ENCODE data around the gene RCAN1. TPM values are rescaled to one million over a fixed set of nuclear protein-coding genes. Genes with fewer than 3 reads are reported as not detected.

The RCAN1 gene
- total and polyA plus RNA-seq, 2 of the 13 experiments (the other 11 are each of a cell fraction or from before 2014, with no cell fraction given) = 9.4 to 34.1 TPM

DNA sequence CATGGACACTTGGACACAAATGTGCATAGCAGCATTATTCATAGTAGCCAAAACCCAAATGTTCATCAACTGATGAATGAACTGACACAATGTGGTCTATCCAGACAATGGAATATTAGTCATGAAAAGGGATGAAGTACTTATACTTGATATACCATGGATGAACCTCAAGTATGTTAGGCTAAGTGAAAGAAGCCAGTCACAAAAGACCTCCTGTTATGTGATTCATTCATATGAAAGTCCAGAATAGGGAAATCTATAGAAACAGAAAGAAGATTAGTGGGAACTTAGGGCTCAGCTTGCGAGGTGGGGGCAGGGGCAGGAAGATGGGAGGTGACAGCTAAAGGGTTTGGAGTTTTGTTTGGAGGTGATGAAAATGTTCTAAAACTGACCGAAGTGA is 110.3 kb downstream of the RCAN1 start:
- CTCF ChIA-PET (ENCODE audit: low intra/inter-chr PET ratio, low total read pairs) = no interaction called here
- in situ Hi-C loops (cut with HindIII; ENCODE audit: extremely low pct_ligation_motif_present, low pct_unique_long_range_greater_than_20kb) = no loop called here
- intact Hi-C loops (cut with micrococcal nuclease; ENCODE audit: unreplicated experiment) = no loop called here

GRCh38 chr21:34502480-34503106 is 112.3 kb downstream of the RCAN1 start:
- H3K4me1 ChIP-seq (ENCODE audit: insufficient read depth, low read length) = peaks cover 22% of the 10 kb centered on the region
- no peak overlapping the region for H3K4me3 ChIP-seq (replicated peaks in 1 of 3; ENCODE audit: insufficient read depth in 1 of 3, low read depth in 2 of 3, low read length in 3 of 3)
- no peaks in the 10 kb centered on the region; the same call in 1 of the 2 replicates for H3K9me3 ChIP-seq (ENCODE audit: low read length)
- 54% methylated on average over 3 of the region's 3 CpGs for WGBS (ENCODE audit: low lambda C conversion rate)
- CTCF ChIA-PET (ENCODE audit: low intra/inter-chr PET ratio, low total read pairs) = no interaction called here
- H4K20me1 ChIP-seq (ENCODE audit: insufficient read depth, low read length) = no peaks in the 10 kb centered on the region
- no peaks in the 10 kb centered on the region for H3K79me2 ChIP-seq (ENCODE audit: insufficient read depth, low read length)
- H3K4me2 ChIP-seq (ENCODE audit: low read depth, low read length) = no peak overlapping the region
- ATAC-seq = no peak
- H3K9ac ChIP-seq (ENCODE audit: insufficient read depth, low read depth, low read length) = no peak overlapping the region
- no peak overlapping the region for H3K27ac ChIP-seq (ENCODE audit: extremely low read length, insufficient read depth, low read length)
- BruUV-seq (replicated peaks) = no TSS peak
- no peak for DNase-seq (ENCODE audit: low spot score)
- no peak for FAIRE-seq
- POLR2A ChIA-PET = interaction anchor here (1.1 to 1.3 kb wide), 2 partner anchors 20 to 42 kb away, joined by 3 to 6 read pairs; no protein-coding TSS in a partner anchor
- no peaks in the 10 kb centered on the region for H3K36me3 ChIP-seq (replicated peaks in 1 of 2; ENCODE audit: control insufficient read depth in 1 of 2, insufficient read depth in 2 of 2, low read length in 2 of 2)
- TF ChIP-seq ZNF24 (IDR thresholded peaks at IDR 0.05) (no peak), NFRKB (IDR thresholded peaks at IDR 0.05) (no peak), ZNF382 (CRISPR knock-in tag; IDR thresholded peaks at IDR 0.05; ENCODE audit: borderline replicate concordance) (no peak), SRSF4 (IDR thresholded peaks at IDR 0.05; ENCODE audit: low read depth, low read length, poor library complexity, severe bottlenecking) (no peak)
- TF ChIP-seq, protein P1, sequence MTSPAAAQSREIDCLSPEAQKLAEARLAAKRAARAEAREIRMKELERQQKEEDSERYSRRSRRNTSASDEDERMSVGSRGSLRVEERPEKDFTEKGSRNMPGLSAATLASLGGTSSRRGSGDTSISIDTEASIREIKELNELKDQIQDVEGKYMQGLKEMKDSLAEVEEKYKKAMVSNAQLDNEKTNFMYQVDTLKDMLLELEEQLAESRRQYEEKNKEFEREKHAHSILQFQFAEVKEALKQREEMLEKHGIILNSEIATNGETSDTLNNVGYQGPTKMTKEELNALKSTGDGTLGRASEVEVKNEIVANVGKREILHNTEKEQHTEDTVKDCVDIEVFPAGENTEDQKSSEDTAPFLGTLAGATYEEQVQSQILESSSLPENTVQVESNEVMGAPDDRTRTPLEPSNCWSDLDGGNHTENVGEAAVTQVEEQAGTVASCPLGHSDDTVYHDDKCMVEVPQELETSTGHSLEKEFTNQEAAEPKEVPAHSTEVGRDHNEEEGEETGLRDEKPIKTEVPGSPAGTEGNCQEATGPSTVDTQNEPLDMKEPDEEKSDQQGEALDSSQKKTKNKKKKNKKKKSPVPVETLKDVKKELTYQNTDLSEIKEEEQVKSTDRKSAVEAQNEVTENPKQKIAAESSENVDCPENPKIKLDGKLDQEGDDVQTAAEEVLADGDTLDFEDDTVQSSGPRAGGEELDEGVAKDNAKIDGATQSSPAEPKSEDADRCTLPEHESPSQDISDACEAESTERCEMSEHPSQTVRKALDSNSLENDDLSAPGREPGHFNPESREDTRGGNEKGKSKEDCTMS (CRISPR knock-in tag; conservative IDR thresholded peaks at IDR 0.05) = no peak
- TF ChIP-seq, protein P2, sequence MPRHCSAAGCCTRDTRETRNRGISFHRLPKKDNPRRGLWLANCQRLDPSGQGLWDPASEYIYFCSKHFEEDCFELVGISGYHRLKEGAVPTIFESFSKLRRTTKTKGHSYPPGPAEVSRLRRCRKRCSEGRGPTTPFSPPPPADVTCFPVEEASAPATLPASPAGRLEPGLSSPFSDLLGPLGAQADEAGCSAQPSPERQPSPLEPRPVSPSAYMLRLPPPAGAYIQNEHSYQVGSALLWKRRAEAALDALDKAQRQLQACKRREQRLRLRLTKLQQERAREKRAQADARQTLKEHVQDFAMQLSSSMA (CRISPR knock-in tag; IDR thresholded peaks at IDR 0.05) = no peak
- no peak overlapping the region for H2AFZ ChIP-seq (ENCODE audit: low read length)
- in situ Hi-C loops (cut with HindIII; ENCODE audit: extremely low pct_ligation_motif_present, low pct_unique_long_range_greater_than_20kb) = no loop called here
- peaks cover 0 to 5% of the 10 kb centered on the region in 2 experiments; a peak in 1 of 5 replicates for H3K27me3 ChIP-seq (ENCODE audit: control insufficient read depth in 1 of 2, insufficient read depth in 2 of 2, low read length in 2 of 2)
- intact Hi-C loops (cut with micrococcal nuclease; ENCODE audit: unreplicated experiment) = no loop called here

More for the DNA sequence above, 110.3 kb downstream of the RCAN1 start:
- TF ChIP-seq ZC3H4 (CRISPR knock-in tag; IDR thresholded peaks at IDR 0.05; ENCODE audit: borderline replicate concordance) = no peak
- Histone ChIP-seq H3K4me1 (ENCODE audit: insufficient read depth, low read length) (peaks cover 22% of the 10 kb centered on the region), H3K27ac (ENCODE audit: extremely low read length, insufficient read depth, low read length) (no peak overlapping the region), H3K79me2 (ENCODE audit: insufficient read depth, low read length) (no peaks in the 10 kb centered on the region), H4K20me1 (ENCODE audit: insufficient read depth, low read length) (no peaks in the 10 kb centered on the region), H3K36me3 (replicated peaks in 1 of 2; ENCODE audit: control insufficient read depth in 1 of 2, insufficient read depth in 2 of 2, low read length in 2 of 2) (no peaks in the 10 kb centered on the region), H3K4me2 (ENCODE audit: low read depth, low read length) (no peak overlapping the region), H3K9me3 (ENCODE audit: low read length) (no peaks in the 10 kb centered on the region), H3K4me3 (replicated peaks in 1 of 3; ENCODE audit: insufficient read depth in 1 of 3, low read depth in 2 of 3, low read length in 3 of 3) (no peak overlapping the region), H2AFZ (ENCODE audit: low read length) (no peak overlapping the region), H3K9ac (ENCODE audit: insufficient read depth, low read depth, low read length) (no peak overlapping the region), H3K27me3 (ENCODE audit: control insufficient read depth in 1 of 2, insufficient read depth in 2 of 2, low read length in 2 of 2) (peaks cover 0 to 5% of the 10 kb centered on the region in 2 experiments; a peak in 1 of 5 replicates)
- ATAC-seq = no peak
- 80% methylated on average over 2 of the region's 2 CpGs for WGBS (ENCODE audit: low lambda C conversion rate)
- BruUV-seq (replicated peaks) = no TSS peak
- POLR2A ChIA-PET = no interaction called here
- no peak for FAIRE-seq
- no peak for DNase-seq (ENCODE audit: low spot score)

All from HepG2 (cell line).